GM10248 (cell line): ENCODE results near the gene ZCCHC8.
"Not testable (repeated sequence)": the region's sequence is repeated elsewhere in the genome, so short reads cannot be mapped to it uniquely, and the experiment has no call there.

Experiments
- CTCF ChIA-PET: fragments of 300-600 bp; sonication (Branson Sonifier 250); formaldehyde crosslinking; extraction: SDS; loops from one replicate; lab custom pipeline; 2021; ENCODE audit warnings: antibody characterized with exemption; lab: Yijun Ruan, JAX
- POLR2A ChIA-PET: fragments of 350-650 bp; sonication (Branson Sonifier 250); formaldehyde crosslinking; extraction: SDS; loops from one replicate; lab custom pipeline; 2020; ENCODE audit warnings: antibody characterized with exemption; lab: Yijun Ruan, JAX
- DNase-seq: peaks from one replicate; pipeline ENCODE4 v3.0.0; 2012; ENCODE audit errors: extremely low spot score
- TF ChIP-seq, protein P1 (sequence below): IDR thresholded peaks from 2 replicates; pipeline ENCODE4 v1.5.1; 2012; ENCODE audit warnings: mild to moderate bottlenecking, low read depth; ENCODE audit errors: extremely low read depth, missing control alignments, control extremely low read depth

ZCCHC8 gene

DNA sequence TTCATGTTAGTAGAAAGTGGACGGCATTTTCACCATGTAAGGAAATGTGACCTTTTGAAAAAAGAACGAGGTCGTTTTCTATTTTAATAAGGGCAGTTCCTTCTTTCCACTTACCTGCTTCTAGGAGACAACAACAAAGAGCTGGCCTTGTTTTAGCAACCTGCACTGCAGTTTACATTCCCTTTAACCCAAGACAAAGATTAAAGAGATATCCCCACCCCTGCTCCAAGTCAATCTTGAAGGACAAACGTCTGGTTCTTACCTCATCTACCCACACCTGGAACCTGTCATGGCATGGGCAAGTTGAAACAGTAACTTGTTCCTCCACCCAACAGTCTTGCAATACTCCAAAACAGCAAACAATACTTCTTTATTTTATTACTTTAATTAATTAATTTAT, 32.7 kb downstream of the ZCCHC8 start:
- DNase-seq: no peak
- ChIA-PET POLR2A (no interaction called here), CTCF (interaction anchor here (8.1 kb wide), 1 partner anchor 68 kb away, joined by 154 read pairs; no protein-coding TSS in a partner anchor)
- TF ChIP-seq, protein P1, sequence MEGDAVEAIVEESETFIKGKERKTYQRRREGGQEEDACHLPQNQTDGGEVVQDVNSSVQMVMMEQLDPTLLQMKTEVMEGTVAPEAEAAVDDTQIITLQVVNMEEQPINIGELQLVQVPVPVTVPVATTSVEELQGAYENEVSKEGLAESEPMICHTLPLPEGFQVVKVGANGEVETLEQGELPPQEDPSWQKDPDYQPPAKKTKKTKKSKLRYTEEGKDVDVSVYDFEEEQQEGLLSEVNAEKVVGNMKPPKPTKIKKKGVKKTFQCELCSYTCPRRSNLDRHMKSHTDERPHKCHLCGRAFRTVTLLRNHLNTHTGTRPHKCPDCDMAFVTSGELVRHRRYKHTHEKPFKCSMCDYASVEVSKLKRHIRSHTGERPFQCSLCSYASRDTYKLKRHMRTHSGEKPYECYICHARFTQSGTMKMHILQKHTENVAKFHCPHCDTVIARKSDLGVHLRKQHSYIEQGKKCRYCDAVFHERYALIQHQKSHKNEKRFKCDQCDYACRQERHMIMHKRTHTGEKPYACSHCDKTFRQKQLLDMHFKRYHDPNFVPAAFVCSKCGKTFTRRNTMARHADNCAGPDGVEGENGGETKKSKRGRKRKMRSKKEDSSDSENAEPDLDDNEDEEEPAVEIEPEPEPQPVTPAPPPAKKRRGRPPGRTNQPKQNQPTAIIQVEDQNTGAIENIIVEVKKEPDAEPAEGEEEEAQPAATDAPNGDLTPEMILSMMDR: no peak

DNA sequence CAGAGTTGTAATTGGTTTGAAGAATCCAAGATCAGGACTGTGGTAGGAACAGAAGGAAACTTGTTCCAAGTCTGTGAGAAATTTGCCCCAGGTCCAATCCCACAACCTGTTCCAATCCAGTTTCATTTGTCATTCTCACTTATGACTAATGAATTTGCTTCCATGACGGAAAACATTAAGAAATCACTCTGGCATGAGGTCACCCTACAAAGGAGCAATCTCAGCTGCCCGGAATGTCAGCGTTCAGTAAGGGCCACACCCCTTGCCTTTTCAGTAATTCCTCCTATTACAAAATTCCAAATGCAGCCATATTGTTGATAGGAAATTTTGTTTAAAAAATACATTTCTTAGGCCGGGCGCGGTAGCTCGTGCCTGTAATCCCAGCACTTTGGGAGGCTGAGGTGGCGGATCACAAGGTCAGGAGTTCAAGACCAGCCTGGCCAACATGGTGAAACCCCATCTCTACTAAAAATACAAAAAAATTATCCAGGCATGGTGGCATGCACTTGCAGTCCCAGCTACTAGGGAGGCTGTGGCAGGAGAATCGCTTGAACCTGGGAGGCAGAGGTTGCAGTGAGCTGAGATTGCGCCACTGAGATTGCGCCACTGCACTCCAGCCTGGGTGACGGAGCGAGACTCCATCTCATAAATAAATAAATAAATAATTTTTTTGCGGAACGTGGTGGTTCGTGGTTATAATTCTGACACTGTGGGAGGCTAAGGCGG, 36.3 kb downstream of the ZCCHC8 start:
- CTCF ChIA-PET: interaction anchor here (1.2 kb wide), 1 partner anchor 12 kb away, joined by 4 read pairs; no protein-coding TSS in a partner anchor
- POLR2A ChIA-PET, DNase-seq: not testable (repeated sequence)

- ChIA-PET CTCF (interaction anchor here (1.1 to 7.4 kb wide), 2 partner anchors 11 to 61 kb away, joined by 5 to 52 read pairs; no protein-coding TSS in a partner anchor), POLR2A (no interaction called here)
These were observed 40.1 kb downstream of the ZCCHC8 start for GRCh38 chr12:122460641-122461040.

DNA sequence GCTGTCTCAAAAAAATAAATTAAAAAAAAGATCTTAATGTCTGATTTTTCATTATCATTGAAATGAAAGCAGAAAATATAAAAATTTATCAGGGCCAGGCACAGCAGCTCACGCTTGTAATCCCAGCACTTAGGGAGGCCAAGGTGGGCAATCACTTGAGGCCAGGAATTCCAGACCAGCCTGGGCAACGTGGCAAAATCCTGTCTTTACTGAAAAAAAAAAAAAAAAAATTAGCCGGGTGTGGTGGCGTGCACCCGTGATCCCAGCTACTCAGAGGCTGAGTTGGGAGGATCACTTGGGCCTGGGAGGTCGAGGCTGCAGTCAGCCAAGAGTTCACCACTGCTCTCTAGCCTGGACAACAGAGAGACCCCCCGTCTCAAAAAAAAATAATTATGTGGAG, 40.7 kb downstream of the ZCCHC8 start:
- ChIA-PET POLR2A (no interaction called here), CTCF (interaction anchor here (7.4 kb wide), 1 partner anchor 12 kb away, joined by 52 read pairs; no protein-coding TSS in a partner anchor)
- TF ChIP-seq, protein P1: no peak
- DNase-seq: no peak

More at GRCh38 chr12:122460641-122461040, 40.1 kb downstream of the ZCCHC8 start:
- DNase-seq: no peak
- TF ChIP-seq, protein P1: no peak

GRCh38 chr12:122459211-122459610, 41.5 kb downstream of the ZCCHC8 start:
- POLR2A ChIA-PET: no interaction called here
- no peak for DNase-seq
- TF ChIP-seq, protein P1: no peak

DNA sequence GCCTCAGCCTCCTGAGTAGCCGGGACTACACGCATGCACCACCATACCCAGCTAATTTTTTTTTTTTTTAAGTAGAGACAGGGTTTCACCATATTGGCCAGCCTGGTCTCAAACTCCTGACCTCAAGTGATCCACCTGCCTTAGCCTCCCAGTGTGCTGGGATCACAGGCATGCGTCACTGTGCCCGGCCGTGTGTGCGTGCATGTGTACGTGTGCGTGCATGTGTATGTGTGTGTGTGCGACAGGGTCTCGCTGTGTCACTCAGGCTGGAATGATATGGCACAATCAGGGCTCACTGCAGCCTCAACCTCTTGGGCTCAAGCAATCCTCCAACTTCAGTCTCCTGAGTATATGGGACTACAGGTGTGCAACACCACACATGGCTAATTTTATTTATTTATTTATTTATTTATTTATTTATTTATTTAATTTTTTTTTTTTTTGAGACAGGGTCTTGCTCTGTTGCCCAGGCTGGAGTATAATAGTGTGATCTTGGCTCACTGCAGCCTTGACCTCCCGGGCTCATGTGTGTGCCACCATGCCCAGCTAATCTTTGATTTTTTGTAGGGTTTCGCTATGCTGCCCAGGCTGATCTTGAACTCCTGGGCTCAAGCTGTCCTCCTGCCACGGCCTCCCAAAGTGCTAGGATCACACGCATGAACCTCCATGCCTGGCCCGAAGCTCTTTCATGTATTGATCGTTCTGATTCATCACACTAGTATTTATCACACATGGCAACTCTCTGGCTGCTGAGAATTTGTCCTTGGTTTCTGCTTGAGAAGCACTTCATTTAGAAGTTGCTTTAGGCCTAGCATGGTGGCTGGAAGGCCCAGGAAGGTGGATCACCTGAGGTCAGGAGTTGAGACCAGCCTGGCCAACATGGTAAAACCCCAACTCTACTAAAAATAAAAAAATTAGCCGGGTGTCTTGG, 42.4 kb downstream of the ZCCHC8 start:
- DNase-seq: no peak
- POLR2A ChIA-PET: no interaction called here
- CTCF ChIA-PET: interaction anchor here (7.4 kb wide), 1 partner anchor 14 kb away, joined by 52 read pairs; no protein-coding TSS in a partner anchor
- TF ChIP-seq, protein P1: no peak

More at GRCh38 chr12:122459211-122459610, 41.5 kb downstream of the ZCCHC8 start:
- CTCF ChIA-PET: interaction anchor here (7.4 kb wide), 1 partner anchor 13 kb away, joined by 52 read pairs; no protein-coding TSS in a partner anchor
